GM23338 (cell line): ENCODE measurements around the gene HENMT1. TPM values are rescaled to one million over a fixed set of nuclear protein-coding genes. Genes with fewer than 3 reads are reported as not detected.

ENCODE experiments used
- ATAC-seq: fragments of 200-7000 bp; cut with Tn5 transposase; 3 replicates; pipeline ENCODE4 v1.9.1; 2020
- DNase-seq: peaks from one replicate; pipeline ENCODE4 v3.0.0-alpha.2; 2015; ENCODE audit warnings: low spot score
- H2AFZ ChIP-seq: fragments of 200-600 bp; sonication (generic); 2 replicates; pipeline ENCODE4 v1.8.0; 2016; ENCODE audit warnings: antibody characterized with exemption, mild to moderate bottlenecking, moderate library complexity
- H3F3A ChIP-seq: fragments of 200-600 bp; sonication (generic); replicated peaks from 2 replicates; pipeline ENCODE4 v1.8.0; 2017; ENCODE audit warnings: antibody characterized with exemption, mixed run types, low read depth
- H3K27ac ChIP-seq: fragments of 200-600 bp; sonication (generic); 2 replicates; pipeline ENCODE4 v1.6.1; 2016; ENCODE audit warnings: low read depth
- H3K27me3 ChIP-seq: fragments of 200-600 bp; sonication (generic); 2 replicates; pipeline ENCODE4 v1.8.0; 2016; ENCODE audit warnings: mild to moderate bottlenecking, mixed run types, moderate library complexity; ENCODE audit not compliant: insufficient read depth
- H3K36me3 ChIP-seq: fragments of 200-600 bp; sonication (generic); 2 replicates; pipeline ENCODE4 v1.8.0; 2016; ENCODE audit warnings: mild to moderate bottlenecking; ENCODE audit not compliant: insufficient read depth
- H3K4me1 ChIP-seq: fragments of 200-600 bp; sonication (generic); 2 replicates; pipeline ENCODE4 v1.8.0; 2016; ENCODE audit warnings: mild to moderate bottlenecking, moderate library complexity; ENCODE audit not compliant: insufficient read depth
- H3K4me2 ChIP-seq: fragments of 200-600 bp; sonication (generic); 2 replicates; pipeline ENCODE4 v1.7.1; 2017; ENCODE audit warnings: mixed run types
- H3K4me3 ChIP-seq: fragments of 200-600 bp; sonication (generic); 2 replicates; pipeline ENCODE4 v1.6.1; 2016; ENCODE audit warnings: mixed run types
- H3K79me2 ChIP-seq: fragments of 200-600 bp; sonication (generic); replicated peaks from 2 replicates; pipeline ENCODE4 v1.8.0; 2017; ENCODE audit warnings: mild to moderate bottlenecking; ENCODE audit not compliant: insufficient read depth
- H3K9me2 ChIP-seq: fragments of 200-600 bp; sonication (generic); 2 replicates; pipeline ENCODE4 v1.8.0; 2017; ENCODE audit not compliant: insufficient read depth
- H4K20me1 ChIP-seq: fragments of 200-600 bp; sonication (generic); replicated peaks from 2 replicates; pipeline ENCODE4 v1.8.0; 2017; ENCODE audit warnings: mild to moderate bottlenecking; ENCODE audit not compliant: insufficient read depth
- H3K27ac Mint-ChIP-seq: 2 replicates; pipeline ENCODE4 v1.8.0; 2020; ENCODE audit warnings: inconsistent platforms, mild to moderate bottlenecking, moderate library complexity, mixed read lengths
- H3K27me3 Mint-ChIP-seq: 3 replicates; pipeline ENCODE4 v1.8.0; 2022; ENCODE audit warnings: low read depth, mild to moderate bottlenecking, moderate library complexity, mixed read lengths, inconsistent platforms; ENCODE audit not compliant: insufficient read depth, poor library complexity
- H3K36me3 Mint-ChIP-seq: 3 replicates; pipeline ENCODE4 v1.8.0; 2021; ENCODE audit warnings: low read depth, mild to moderate bottlenecking, inconsistent platforms, moderate library complexity, mixed read lengths
- H3K4me1 Mint-ChIP-seq: 3 replicates; pipeline ENCODE4 v1.8.0; 2020; ENCODE audit warnings: mild to moderate bottlenecking, inconsistent platforms, mixed read lengths
- H3K4me3 Mint-ChIP-seq: 3 replicates; pipeline ENCODE4 v1.8.0; 2021; ENCODE audit warnings: moderate library complexity, mild to moderate bottlenecking, inconsistent platforms, mixed read lengths
- H3K9me3 Mint-ChIP-seq: 3 replicates; pipeline ENCODE4 v1.8.0; 2020; ENCODE audit warnings: moderate library complexity, mild to moderate bottlenecking, inconsistent platforms, mixed read lengths
- CREB1 ChIP-seq: fragments of 250-450 bp; sonication (Bioruptor Pico); IDR thresholded peaks from 2 replicates; pipeline ENCODE4 v1.5.0; 2020; ENCODE audit warnings: low read depth, mild to moderate bottlenecking, moderate library complexity
- EZH2 ChIP-seq: fragments of 200-600 bp; sonication (generic); IDR thresholded peaks from one replicate; pipeline ENCODE4 v1.8.0; 2017; ENCODE audit warnings: antibody characterized with exemption, mild to moderate bottlenecking, low read depth; ENCODE audit not compliant: unreplicated experiment
- EZH2phosphoT487 ChIP-seq: fragments of 200-600 bp; sonication (generic); IDR thresholded peaks from one replicate; pipeline ENCODE4 v1.8.1; 2018; ENCODE audit warnings: antibody characterized with exemption; ENCODE audit not compliant: unreplicated experiment
- NANOG ChIP-seq: IDR thresholded peaks from 2 replicates; pipeline ENCODE4 v1.6.1; 2016; ENCODE audit warnings: antibody characterized with exemption, borderline replicate concordance
- POLR2AphosphoS5 ChIP-seq: IDR thresholded peaks from 2 replicates; pipeline ENCODE4 v1.6.1; 2016; ENCODE audit warnings: antibody characterized with exemption, low read depth
- STAT1 ChIP-seq: IDR thresholded peaks from one replicate; pipeline ENCODE4 v1.6.1; 2016; ENCODE audit warnings: antibody characterized with exemption; ENCODE audit not compliant: unreplicated experiment
- ZNF114 ChIP-seq: fragments of 250-450 bp; sonication (Bioruptor Pico); IDR thresholded peaks from 2 replicates; pipeline ENCODE4 v1.5.0; 2020; ENCODE audit warnings: mild to moderate bottlenecking, moderate library complexity
- polyA plus RNA-seq: library from polyadenylated mRNA; unstranded; fragments of >200 nt; fragmentation: Nextera tagmentation; extraction: Ambion mirVana; gene quantifications from 2 replicates; pipeline ENCODE4 v1.2.1, GENCODE V29; 2016
- total RNA-seq: library from RNA; depleted of rRNA; stranded (reverse); fragments of >200 nt; shearing (Covaris generic); gene quantifications from 2 replicates; pipeline ENCODE4 v1.2.3, GENCODE V29; 2014
- TF ChIP-seq, protein P1 (sequence below): IDR thresholded peaks from 2 replicates; pipeline ENCODE4 v1.6.1; 2016; ENCODE audit warnings: antibody characterized with exemption
- TF ChIP-seq, protein P2 (sequence below), 2 experiments: fragments of 200-600 bp in 1 of 2; sonication (generic) in 1 of 2; conservative IDR thresholded peaks; 2 replicates each; pipeline versions ENCODE4 v1.5.1 to v1.6.1; 2016 to 2017; ENCODE audit warnings: antibody characterized with exemption in 2 of 2, low read depth in 2 of 2, mild to moderate bottlenecking in 2 of 2, moderate library complexity in 1 of 2

Gene HENMT1
- total and polyA plus RNA-seq, 2 experiments from 2014 or later = 4.7 to 9.7 TPM

DNA sequence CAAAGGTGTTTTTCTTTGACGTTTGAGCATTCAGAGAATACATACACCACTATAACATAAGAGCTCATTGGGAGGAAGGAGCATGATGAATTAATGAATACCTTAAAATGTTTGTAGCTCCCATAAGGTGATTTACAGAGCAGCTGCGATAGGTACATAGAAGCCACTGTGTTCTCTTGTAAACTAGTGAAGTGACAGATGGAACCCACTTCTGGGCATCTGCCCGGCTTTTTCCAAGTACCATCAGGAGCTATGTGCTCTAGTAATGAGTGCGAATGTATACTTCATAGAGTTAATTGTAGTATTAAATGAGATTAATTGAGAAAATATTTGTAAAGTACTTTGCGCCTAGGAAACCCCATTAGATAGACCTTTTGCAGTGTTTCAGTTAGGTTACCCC is 48.4 kb downstream of the HENMT1 start:
- no peak overlapping the region for H3K27ac Mint-ChIP-seq

DNA sequence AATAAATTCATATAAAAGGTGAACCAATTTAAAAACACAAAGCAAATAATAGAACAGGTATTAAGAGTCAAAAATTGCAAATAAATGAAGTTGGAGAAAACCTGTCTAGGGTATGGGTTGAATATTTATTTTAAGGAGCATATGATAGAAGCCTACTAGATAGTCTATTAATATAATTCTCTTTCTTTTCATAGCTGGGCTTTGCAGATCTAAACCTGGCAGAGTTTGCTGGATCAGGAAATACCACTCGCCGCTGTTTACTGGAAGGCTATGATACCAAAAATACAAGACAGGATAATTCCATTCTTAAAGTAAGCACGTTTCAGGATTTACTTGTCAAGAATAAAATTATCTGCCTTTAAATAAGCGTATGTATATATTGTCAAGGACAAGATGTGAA is 48.9 kb downstream of the HENMT1 start:
- H3K27me3 ChIP-seq = no peaks in the 10 kb centered on the region
- H3K4me3 Mint-ChIP-seq = no peak overlapping the region
- H3K27ac ChIP-seq = no peak overlapping the region
- ATAC-seq = no peak
- no peak overlapping the region for H3K27ac Mint-ChIP-seq
- H3F3A ChIP-seq = no peaks in the 10 kb centered on the region
- H3K9me3 Mint-ChIP-seq = no peaks in the 10 kb centered on the region
- no peaks in the 10 kb centered on the region for H3K9me2 ChIP-seq
- H3K36me3 ChIP-seq = no peaks in the 10 kb centered on the region; the same call in 1 of the 2 replicates
- peaks cover 2% of the 10 kb centered on the region; the same call in 2 of the 3 replicates for H3K36me3 Mint-ChIP-seq
- no peaks in the 10 kb centered on the region for H3K4me1 ChIP-seq
- no peak for DNase-seq
- no peaks in the 10 kb centered on the region for H3K4me1 Mint-ChIP-seq
- H3K4me3 ChIP-seq = no peak overlapping the region
- no peak for TF ChIP-seq NANOG
- TF ChIP-seq CREB1 = no peak
- TF ChIP-seq STAT1 = no peak
- TF ChIP-seq, protein P1, sequence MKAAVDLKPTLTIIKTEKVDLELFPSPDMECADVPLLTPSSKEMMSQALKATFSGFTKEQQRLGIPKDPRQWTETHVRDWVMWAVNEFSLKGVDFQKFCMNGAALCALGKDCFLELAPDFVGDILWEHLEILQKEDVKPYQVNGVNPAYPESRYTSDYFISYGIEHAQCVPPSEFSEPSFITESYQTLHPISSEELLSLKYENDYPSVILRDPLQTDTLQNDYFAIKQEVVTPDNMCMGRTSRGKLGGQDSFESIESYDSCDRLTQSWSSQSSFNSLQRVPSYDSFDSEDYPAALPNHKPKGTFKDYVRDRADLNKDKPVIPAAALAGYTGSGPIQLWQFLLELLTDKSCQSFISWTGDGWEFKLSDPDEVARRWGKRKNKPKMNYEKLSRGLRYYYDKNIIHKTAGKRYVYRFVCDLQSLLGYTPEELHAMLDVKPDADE = no peak
- no peaks in the 10 kb centered on the region; the same call in 1 of the 2 replicates for H3K79me2 ChIP-seq
- H2AFZ ChIP-seq = no peak overlapping the region
- H4K20me1 ChIP-seq = peaks cover 4% of the 10 kb centered on the region
- H3K27me3 Mint-ChIP-seq = peaks cover 2% of the 10 kb centered on the region
- H3K4me2 ChIP-seq = no peak overlapping the region

More for the DNA sequence above, 48.4 kb downstream of the HENMT1 start:
- Histone ChIP-seq H3K4me1 (no peaks in the 10 kb centered on the region), H3K4me3 (no peak overlapping the region), H3K36me3 (no peaks in the 10 kb centered on the region; the same call in 1 of the 2 replicates), H4K20me1 (peaks cover 4% of the 10 kb centered on the region), H2AFZ (no peak overlapping the region), H3K9me2 (no peaks in the 10 kb centered on the region), H3K27ac (no peak overlapping the region), H3F3A (no peaks in the 10 kb centered on the region), H3K79me2 (no peaks in the 10 kb centered on the region; the same call in 1 of the 2 replicates), H3K4me2 (no peak overlapping the region), H3K27me3 (no peaks in the 10 kb centered on the region)
- Mint-ChIP-seq H3K27me3 (peaks cover 2% of the 10 kb centered on the region), H3K4me1 (no peaks in the 10 kb centered on the region), H3K9me3 (no peaks in the 10 kb centered on the region), H3K36me3 (peaks cover 2% of the 10 kb centered on the region; the same call in 2 of the 3 replicates), H3K4me3 (no peak overlapping the region)
- DNase-seq (no peak), ATAC-seq (no peak)
- TF ChIP-seq NANOG = no peak
- no peak for TF ChIP-seq POLR2AphosphoS5
- TF ChIP-seq, protein P2, sequence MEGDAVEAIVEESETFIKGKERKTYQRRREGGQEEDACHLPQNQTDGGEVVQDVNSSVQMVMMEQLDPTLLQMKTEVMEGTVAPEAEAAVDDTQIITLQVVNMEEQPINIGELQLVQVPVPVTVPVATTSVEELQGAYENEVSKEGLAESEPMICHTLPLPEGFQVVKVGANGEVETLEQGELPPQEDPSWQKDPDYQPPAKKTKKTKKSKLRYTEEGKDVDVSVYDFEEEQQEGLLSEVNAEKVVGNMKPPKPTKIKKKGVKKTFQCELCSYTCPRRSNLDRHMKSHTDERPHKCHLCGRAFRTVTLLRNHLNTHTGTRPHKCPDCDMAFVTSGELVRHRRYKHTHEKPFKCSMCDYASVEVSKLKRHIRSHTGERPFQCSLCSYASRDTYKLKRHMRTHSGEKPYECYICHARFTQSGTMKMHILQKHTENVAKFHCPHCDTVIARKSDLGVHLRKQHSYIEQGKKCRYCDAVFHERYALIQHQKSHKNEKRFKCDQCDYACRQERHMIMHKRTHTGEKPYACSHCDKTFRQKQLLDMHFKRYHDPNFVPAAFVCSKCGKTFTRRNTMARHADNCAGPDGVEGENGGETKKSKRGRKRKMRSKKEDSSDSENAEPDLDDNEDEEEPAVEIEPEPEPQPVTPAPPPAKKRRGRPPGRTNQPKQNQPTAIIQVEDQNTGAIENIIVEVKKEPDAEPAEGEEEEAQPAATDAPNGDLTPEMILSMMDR (conservative IDR thresholded peaks at IDR 0.05; ENCODE audit: low read depth in 2 of 2) = no peak
- no peak for TF ChIP-seq ZNF114 (CRISPR knock-in tag)
- no peak for TF ChIP-seq STAT1
- TF ChIP-seq EZH2phosphoT487 = no peak
- no peak for TF ChIP-seq EZH2
